HepG2 (cell line): Measurements from ENCODE around the gene NELFCD. TPM values are rescaled to one million over a fixed set of nuclear protein-coding genes. Genes with fewer than 3 reads are reported as not detected.
"Not testable (repeated sequence)": the region's sequence is repeated elsewhere in the genome, so short reads cannot be mapped to it uniquely, and the experiment has no call there.

Experiments used
- ATAC-seq: fragments of 200-7000 bp; cut with Tn5 transposase; 3 replicates; pipeline ENCODE4 v1.9.1; 2020; ENCODE audit warnings: mild to moderate bottlenecking, moderate library complexity
- BruUV-seq: library from RNA; stranded (reverse); fragments of 400-500 nt; replicated peaks from 2 replicates; lab custom pipeline; 2021; lab: Mats Ljungman, UMichigan
- CTCF ChIA-PET: fragments of 300-600 bp; formaldehyde crosslinking; extraction: SDS; loops from one replicate; lab custom pipeline; 2021; ENCODE audit warnings: low total read pairs, inconsistent platforms, low intra/inter-chr PET ratio; lab: Yijun Ruan, JAX
- POLR2A ChIA-PET: fragments of 350-600 bp; sonication (Branson Sonifier 250); formaldehyde crosslinking; loops from one replicate; lab custom pipeline; 2020; ENCODE audit warnings: antibody characterized with exemption, inconsistent platforms; lab: Yijun Ruan, JAX
- DNase-seq: peaks from one replicate; pipeline ENCODE4 v3.0.0-alpha.2; 2015; ENCODE audit warnings: low spot score
- FAIRE-seq: peaks from 3 replicates; lab custom pipeline; 2011; peaks lifted over from hg19 to GRCh38; lab: Jason Lieb, UNC
- H2AFZ ChIP-seq: one replicate; pipeline ENCODE4 v1.6.1; 2011; ENCODE audit warnings: low read length, inconsistent platforms
- H3K27ac ChIP-seq: fragments of 300-600 bp; 3 replicates; pipeline ENCODE4 v1.8.0; 2011; ENCODE audit warnings: mixed run types, mild to moderate bottlenecking, mixed read lengths, low read length, inconsistent platforms; ENCODE audit not compliant: insufficient read depth; ENCODE audit errors: extremely low read length
- H3K27me3 ChIP-seq, 2 experiments: fragments of 200-600 bp in 1 of 2; 2 replicates in 1 of 2; 3 replicates in 1 of 2; pipeline versions ENCODE4 v1.6.0 to v1.8.0; 2011; ENCODE audit warnings: low read length in 2 of 2, mild to moderate bottlenecking in 2 of 2, moderate library complexity in 2 of 2, inconsistent platforms in 1 of 2; ENCODE audit not compliant: insufficient read depth in 2 of 2, control insufficient read depth in 1 of 2
- H3K36me3 ChIP-seq, 2 experiments: fragments of 200-600 bp in 1 of 2; replicated peaks in 1 of 2; 2 replicates in 1 of 2; 3 replicates in 1 of 2; pipeline versions ENCODE4 v1.5.1 to v1.8.0; 2011; ENCODE audit warnings: low read length in 2 of 2, inconsistent platforms in 1 of 2; ENCODE audit not compliant: insufficient read depth in 2 of 2, control insufficient read depth in 1 of 2
- H3K4me1 ChIP-seq: 2 replicates; pipeline ENCODE4 v1.5.1; 2012; ENCODE audit warnings: low read length, inconsistent platforms; ENCODE audit not compliant: insufficient read depth
- H3K4me2 ChIP-seq: 2 replicates; pipeline ENCODE4 v1.6.0; 2011; ENCODE audit warnings: low read depth, low read length, inconsistent platforms
- H3K4me3 ChIP-seq, 3 experiments: fragments of 200-600 bp in 1 of 3; sonication (generic), shearing (Covaris generic) in 1 of 3; replicated peaks in 1 of 3; 2 replicates each; pipeline ENCODE4 v1.5.1; 2011 to 2016; ENCODE audit warnings: low read length in 3 of 3, inconsistent platforms in 2 of 3, low read depth in 2 of 3, mild to moderate bottlenecking in 2 of 3, control low read depth in 1 of 3, mixed read lengths in 1 of 3; ENCODE audit not compliant: insufficient read depth in 1 of 3
- H3K79me2 ChIP-seq: one replicate; pipeline ENCODE4 v1.6.1; 2011; ENCODE audit warnings: low read length, inconsistent platforms; ENCODE audit not compliant: insufficient read depth
- H3K9ac ChIP-seq: 2 replicates; pipeline ENCODE4 v1.6.0; 2011; ENCODE audit warnings: mild to moderate bottlenecking, low read depth, low read length, inconsistent platforms; ENCODE audit not compliant: insufficient read depth
- H3K9me3 ChIP-seq: 2 replicates; pipeline ENCODE4 v1.5.1; 2012; ENCODE audit warnings: mild to moderate bottlenecking, low read length
- H4K20me1 ChIP-seq: 2 replicates; pipeline ENCODE4 v1.6.0; 2011; ENCODE audit warnings: inconsistent platforms, mild to moderate bottlenecking, low read length, moderate library complexity; ENCODE audit not compliant: insufficient read depth
- HNF4A ChIP-seq: sonication (generic); formaldehyde crosslinking; IDR thresholded peaks from 2 replicates; pipeline ENCODE4 v1.4.0; 2020; ENCODE audit warnings: missing genetic modification reagents
- SNRNP70 ChIP-seq: fragments of 200-400 bp; formaldehyde crosslinking; IDR thresholded peaks from 2 replicates; pipeline ENCODE4 v1.6.1; 2017; ENCODE audit warnings: mild to moderate bottlenecking, low read depth, low read length, moderate library complexity
- ZNF747 ChIP-seq: sonication (generic); formaldehyde crosslinking; IDR thresholded peaks from 2 replicates; pipeline ENCODE4 v1.8.1; 2023; ENCODE audit warnings: missing genetic modification reagents, mild to moderate bottlenecking, borderline replicate concordance
- WGBS: methylation state at CpG from one replicate; pipeline ENCODE4 v1.1.6; 2017; ENCODE audit warnings: low lambda C conversion rate; 5-methylcytosine and 5-hydroxymethylcytosine counted together
- in situ Hi-C: cut with HindIII; loops from 2 replicates; pipeline ENCODE4 v1.10.0; 2017; ENCODE audit warnings: low pct_unique_long_range_greater_than_20kb; ENCODE audit not compliant: extremely low pct_ligation_motif_present
- intact Hi-C: fragments of 100-400 bp; cut with micrococcal nuclease; formaldehyde crosslinking; loops from one replicate; pipeline ENCODE4 v1.10.0; 2022; ENCODE audit not compliant: unreplicated experiment
- polyA plus RNA-seq, 8 experiments: library from polyadenylated mRNA; depleted of rRNA in 3 of 8; stranded (reverse) in 7 of 8; unstranded in 1 of 8; fragments of >200 nt; fragmentation: Illumina TruSeq in 4 of 8; extraction: Trizol in 4 of 8; gene quantifications; 2 replicates each; pipeline versions ENCODE4 v1.2.1 to v1.2.3, GENCODE V29; 2011 to 2016; ENCODE audit warnings: low read depth in 4 of 8, missing spikeins in 1 of 8, mixed read lengths in 1 of 8; ENCODE audit not compliant: insufficient read depth in 1 of 8
- total RNA-seq, 5 experiments: library from RNA; depleted of rRNA; stranded (reverse); fragments of >200 nt; fragmentation: Illumina TruSeq; extraction: Trizol; gene quantifications; 2 replicates each; pipeline ENCODE4 v1.2.3, GENCODE V29; 2016; ENCODE audit warnings: low read depth in 1 of 5
- TF ChIP-seq, protein P1 (sequence below): sonication (generic); formaldehyde crosslinking; IDR thresholded peaks from 2 replicates; pipeline ENCODE4 v1.8.1; 2023; ENCODE audit warnings: mild to moderate bottlenecking, moderate library complexity, missing genetic modification reagents
- TF ChIP-seq, protein P2 (sequence below): sonication (generic); formaldehyde crosslinking; IDR thresholded peaks from 2 replicates; pipeline ENCODE4 v1.4.0; 2020; ENCODE audit warnings: missing genetic modification reagents, mild to moderate bottlenecking, borderline replicate concordance

Gene NELFCD
- total and polyA plus RNA-seq, 2 of the 13 experiments (the other 11 are each of a cell fraction or from before 2014, with no cell fraction given), result 159 to 203 TPM

DNA sequence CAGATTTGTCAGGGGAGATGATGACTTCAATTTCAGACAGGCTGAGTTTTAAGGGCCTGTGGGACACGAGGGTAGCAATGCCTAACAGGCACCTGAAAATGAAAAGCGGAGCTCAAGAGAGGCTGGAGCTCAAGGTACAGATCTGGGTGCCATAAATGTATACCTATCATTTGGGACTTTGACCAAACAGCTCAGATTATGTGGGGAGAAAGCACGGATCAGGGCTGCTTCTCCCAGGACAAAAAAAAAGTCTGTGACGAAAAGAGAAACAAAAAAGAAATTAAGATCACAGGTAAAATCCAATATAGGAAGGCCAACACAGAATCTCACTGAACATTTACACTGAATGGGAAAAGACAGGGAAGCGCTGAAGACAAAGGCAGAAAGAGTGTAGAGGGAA, 59.6 kb downstream of the NELFCD start:
- ATAC-seq, result no peak
- in situ Hi-C loops, result no loop called here
- Histone ChIP-seq H3K4me2 (peak overlapping the region; percentile 56), H3K36me3 (no peaks in the 10 kb centered on the region), H2AFZ (no peak overlapping the region), H3K79me2 (peaks cover 25% of the 10 kb centered on the region), H3K4me1 (peaks cover 15% of the 10 kb centered on the region), H3K4me3 (no peak overlapping the region), H4K20me1 (no peaks in the 10 kb centered on the region), H3K9ac (no peak overlapping the region; the same call in 1 of the 2 replicates), H3K27ac (no peak overlapping the region), H3K27me3 (peaks cover 2 to 3% of the 10 kb centered on the region in 2 experiments; a peak in 2 of 5 replicates), H3K9me3 (no peaks in the 10 kb centered on the region)
- intact Hi-C loops, result no loop called here
- TF ChIP-seq HNF4A (CRISPR knock-in tag) (peak; percentile 10; the same call in 1 of the 2 replicates), SNRNP70 (no peak)
- TF ChIP-seq, protein P1, sequence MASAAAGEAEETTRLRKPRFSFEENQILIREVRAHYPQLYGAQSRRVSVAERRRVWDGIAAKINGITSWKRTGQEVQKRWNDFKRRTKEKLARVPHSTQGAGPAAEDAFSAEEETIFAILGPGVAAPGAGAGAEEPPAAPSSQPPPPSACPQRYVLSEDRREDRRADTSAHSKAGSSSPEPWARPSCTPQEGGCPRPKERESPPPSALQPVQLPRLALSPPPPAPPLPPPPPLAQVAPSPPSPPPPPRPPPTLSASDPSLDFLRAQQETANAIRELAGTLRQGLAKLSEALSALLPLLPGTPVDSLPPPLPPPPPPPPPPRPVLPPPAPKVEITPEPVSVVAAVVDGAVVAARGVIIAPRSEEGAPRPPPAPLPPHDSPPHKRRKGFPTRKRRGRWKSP (CRISPR knock-in tag), result 0 out of 2 replicates have a peak, but pooled peaks have one; percentile 22
- FAIRE-seq, result peak; percentile 62
- ChIA-PET CTCF (no interaction called here), POLR2A (interaction anchor here (1.6 kb wide), 1 partner anchor 9 kb away, joined by 8 read pairs; the partner anchor contains the start of gene ATP5F1E)
- 34% methylated on average over 5 of the region's 5 CpGs for WGBS
- BruUV-seq, result no TSS peak
- no peak for DNase-seq

DNA sequence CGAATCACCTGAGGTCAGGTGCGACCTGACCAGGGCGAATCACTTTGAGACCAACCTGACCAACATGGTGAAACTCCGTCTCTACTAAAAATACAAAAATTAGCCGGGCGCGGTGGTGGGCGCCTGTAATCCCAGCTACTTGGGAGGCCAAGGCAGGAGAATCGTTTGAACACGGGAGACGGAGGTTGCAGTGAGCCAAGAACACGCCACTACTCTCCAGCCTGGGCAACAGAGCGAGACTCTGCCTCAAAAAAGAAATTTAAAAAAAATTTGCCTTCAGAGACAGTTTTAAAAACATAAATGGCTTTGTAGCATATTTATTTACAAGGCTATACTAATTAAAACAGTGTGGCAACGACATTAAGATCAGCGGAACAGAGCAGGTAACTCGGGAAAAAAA, 60.4 kb downstream of the NELFCD start:
- 76% methylated on average over 16 of the region's 16 CpGs for WGBS
- H4K20me1 ChIP-seq, H3K27me3 ChIP-seq, CTCF ChIA-PET, H3K27ac ChIP-seq, H3K9me3 ChIP-seq, intact Hi-C loops, ATAC-seq, H2AFZ ChIP-seq, DNase-seq, H3K36me3 ChIP-seq, in situ Hi-C loops: not testable (repeated sequence)
- Histone ChIP-seq H3K4me1 (peaks cover 15% of the 10 kb centered on the region), H3K79me2 (peaks cover 25% of the 10 kb centered on the region), H3K9ac (peak overlapping the region; percentile 60; the same call in 1 of the 2 replicates), H3K4me2 (peak overlapping the region; percentile 56), H3K4me3 (peak overlapping the region; percentile 20 to 67 (median 61); a peak in 5 of 6 replicates)
- FAIRE-seq, result peak; percentile 12
- POLR2A ChIA-PET, result interaction anchor here (3.0 kb wide), 1 partner anchor 10 kb away, joined by 21 read pairs; the partner anchor contains the start of gene ATP5F1E
- BruUV-seq, result TSS peak; percentile 40
- TF ChIP-seq ZNF747, result 0 out of 2 replicates have a peak, but pooled peaks have one; percentile 3
- TF ChIP-seq, protein P2, sequence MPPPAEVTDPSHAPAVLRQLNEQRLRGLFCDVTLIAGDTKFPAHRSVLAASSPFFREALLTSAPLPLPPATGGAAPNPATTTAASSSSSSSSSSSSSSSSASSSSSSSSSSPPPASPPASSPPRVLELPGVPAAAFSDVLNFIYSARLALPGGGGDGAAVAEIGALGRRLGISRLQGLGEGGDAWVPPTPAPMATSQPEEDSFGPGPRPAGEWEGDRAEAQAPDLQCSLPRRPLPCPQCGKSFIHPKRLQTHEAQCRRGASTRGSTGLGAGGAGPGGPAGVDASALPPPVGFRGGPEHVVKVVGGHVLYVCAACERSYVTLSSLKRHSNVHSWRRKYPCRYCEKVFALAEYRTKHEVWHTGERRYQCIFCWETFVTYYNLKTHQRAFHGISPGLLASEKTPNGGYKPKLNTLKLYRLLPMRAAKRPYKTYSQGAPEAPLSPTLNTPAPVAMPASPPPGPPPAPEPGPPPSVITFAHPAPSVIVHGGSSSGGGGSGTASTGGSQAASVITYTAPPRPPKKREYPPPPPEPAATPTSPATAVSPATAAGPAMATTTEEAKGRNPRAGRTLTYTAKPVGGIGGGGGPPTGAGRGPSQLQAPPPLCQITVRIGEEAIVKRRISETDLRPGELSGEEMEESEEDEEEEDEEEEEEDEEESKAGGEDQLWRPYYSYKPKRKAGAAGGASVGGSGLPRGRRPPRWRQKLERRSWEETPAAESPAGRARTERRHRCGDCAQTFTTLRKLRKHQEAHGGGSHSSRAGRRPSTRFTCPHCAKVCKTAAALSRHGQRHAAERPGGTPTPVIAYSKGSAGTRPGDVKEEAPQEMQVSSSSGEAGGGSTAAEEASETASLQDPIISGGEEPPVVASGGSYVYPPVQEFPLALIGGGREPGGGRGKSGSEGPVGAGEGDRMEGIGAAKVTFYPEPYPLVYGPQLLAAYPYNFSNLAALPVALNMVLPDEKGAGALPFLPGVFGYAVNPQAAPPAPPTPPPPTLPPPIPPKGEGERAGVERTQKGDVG (CRISPR knock-in tag), result 0 out of 2 replicates have a peak, but pooled peaks have one; percentile 0
